GM12878 (cell line): ENCODE data around the gene COL16A1. TPM values are rescaled to one million over a fixed set of nuclear protein-coding genes. Genes with fewer than 3 reads are reported as not detected.

Experiments used
- ATAC-seq: fragments of 200-7000 bp; cut with Tn5 transposase; 3 replicates; pipeline ENCODE4 v1.9.1; 2020; ENCODE audit warnings: mild to moderate bottlenecking, moderate library complexity
- BruUV-seq: library from RNA; stranded (reverse); fragments of 400-500 nt; replicated peaks from 2 replicates; lab custom pipeline; 2021; lab: Mats Ljungman, UMichigan
- CTCF ChIA-PET: fragments of 300-600 bp; sonication (Branson Sonifier 250); formaldehyde crosslinking; extraction: SDS; loops from one replicate; lab custom pipeline; 2021; ENCODE audit warnings: inconsistent platforms; lab: Yijun Ruan, JAX
- POLR2A ChIA-PET: fragments of 350-600 bp; formaldehyde crosslinking; extraction: SDS; loops from one replicate; lab custom pipeline; 2021; ENCODE audit warnings: inconsistent platforms; lab: Charles Lee
- RAD21 ChIA-PET: fragments of 300-600 bp; sonication (Branson Sonifier 250); formaldehyde crosslinking; loops from one replicate; lab custom pipeline; 2023; ENCODE audit warnings: antibody characterized with exemption; ENCODE audit not compliant: unreplicated experiment; lab: Charles Lee
- SMC1A ChIA-PET: fragments of 300-600 bp; sonication (Branson Sonifier 250); formaldehyde crosslinking; loops from one replicate; lab custom pipeline; 2023; ENCODE audit not compliant: unreplicated experiment, uncharacterized antibody; lab: Charles Lee
- DNase-seq: peaks from one replicate; pipeline ENCODE4 v3.0.0-alpha.2; 2011; ENCODE audit warnings: low read depth, low spot score
- FAIRE-seq: peaks from 3 replicates; lab custom pipeline; 2011; peaks lifted over from hg19 to GRCh38; lab: Jason Lieb, UNC
- H2AFZ ChIP-seq: 2 replicates; pipeline ENCODE4 v1.6.0; 2011; ENCODE audit warnings: low read depth, low read length, control low read depth; ENCODE audit not compliant: control insufficient read depth
- H3K27ac ChIP-seq: 2 replicates; pipeline ENCODE4 v1.5.1; 2011; ENCODE audit warnings: control low read depth; ENCODE audit not compliant: control insufficient read depth, insufficient read depth
- H3K27me3 ChIP-seq, 2 experiments: replicated peaks in 1 of 2; 2 replicates each; pipeline versions ENCODE4 v1.6.0 to v1.6.1; 2011; ENCODE audit warnings: low read length in 1 of 2; ENCODE audit not compliant: control insufficient read depth in 2 of 2, insufficient read depth in 2 of 2
- H3K36me3 ChIP-seq, 2 experiments: 2 replicates each; pipeline ENCODE4 v1.5.1; 2011; ENCODE audit warnings: low read length in 1 of 2; ENCODE audit not compliant: control insufficient read depth in 2 of 2, insufficient read depth in 2 of 2
- H3K4me1 ChIP-seq: 2 replicates; pipeline ENCODE4 v1.6.1; 2011; ENCODE audit warnings: mild to moderate bottlenecking, low read length, moderate library complexity, mixed read lengths; ENCODE audit not compliant: control insufficient read depth, insufficient read depth
- H3K4me2 ChIP-seq: 2 replicates; pipeline ENCODE4 v1.6.0; 2011; ENCODE audit warnings: control low read depth; ENCODE audit not compliant: control insufficient read depth, insufficient read depth
- H3K4me3 ChIP-seq: fragments of 200-600 bp; sonication (generic); 2 replicates; pipeline ENCODE4 v1.5.1; 2016
- H3K79me2 ChIP-seq: 2 replicates; pipeline ENCODE4 v1.6.0; 2011; ENCODE audit warnings: low read length; ENCODE audit not compliant: control insufficient read depth, insufficient read depth
- H3K9ac ChIP-seq: 2 replicates; pipeline ENCODE4 v1.8.0; 2011; ENCODE audit warnings: low read length, control low read depth, mixed read lengths; ENCODE audit not compliant: control insufficient read depth, insufficient read depth
- H3K9me3 ChIP-seq: replicated peaks from 3 replicates; pipeline ENCODE4 v1.5.1; 2011; ENCODE audit warnings: mild to moderate bottlenecking, low read length; ENCODE audit not compliant: control insufficient read depth, insufficient read depth
- H4K20me1 ChIP-seq: 2 replicates; pipeline ENCODE4 v1.6.0; 2011; ENCODE audit not compliant: control insufficient read depth, insufficient read depth
- JUND ChIP-seq: IDR thresholded peaks from 2 replicates; pipeline ENCODE4 v1.6.1; 2012; ENCODE audit warnings: low read depth, mild to moderate bottlenecking, low read length, improper control_type of control experiment, moderate library complexity
- RB1 ChIP-seq: fragments of 450-650 bp; formaldehyde crosslinking; IDR thresholded peaks from 2 replicates; pipeline ENCODE4 v1.6.1; 2017; ENCODE audit warnings: mild to moderate bottlenecking, borderline replicate concordance
- RUNX3 ChIP-seq: IDR thresholded peaks from 2 replicates; pipeline ENCODE4 v1.6.1; 2012; ENCODE audit warnings: low read length, inconsistent platforms
- SMAD5 ChIP-seq: IDR thresholded peaks from 2 replicates; pipeline ENCODE4 v1.6.1; 2016; ENCODE audit warnings: antibody characterized with exemption, low read depth
- SRF ChIP-seq, 2 experiments: IDR thresholded peaks; 2 replicates each; pipeline ENCODE4 v1.6.1; 2011; ENCODE audit warnings: low read depth in 2 of 2, low read length in 2 of 2, mild to moderate bottlenecking in 1 of 2, moderate library complexity in 1 of 2
- WGBS: methylation state at CpG from one replicate; pipeline ENCODE4 v1.1.6; 2016; ENCODE audit warnings: low lambda C conversion rate; ENCODE audit not compliant: insufficient replicate concordance, insufficient coverage; ENCODE audit errors: missing lambda C conversion rate; 5-methylcytosine and 5-hydroxymethylcytosine counted together
- in situ Hi-C: fragments of 300-500 bp; cut with MboI; formaldehyde crosslinking; loops from 9 replicates; pipeline ENCODE4 v1.14.3; 2018; ENCODE audit warnings: mixed read lengths
- intact Hi-C: fragments of 100-400 bp; cut with micrococcal nuclease; formaldehyde crosslinking; loops from one replicate; pipeline ENCODE4 v1.14.2; 2022; ENCODE audit not compliant: unreplicated experiment
- polyA plus RNA-seq, 11 experiments: library from polyadenylated mRNA; depleted of rRNA in 4 of 11; unstranded in 6 of 11; stranded (reverse) in 5 of 11; fragments of >200 nt; fragmentation: Nextera tagmentation in 4 of 11; fragmentation: Illumina TruSeq in 1 of 11; extraction: Ambion mirVana in 4 of 11; extraction: Trizol in 1 of 11; gene quantifications; 1 replicate in 1 of 11; 2 replicates in 10 of 11; pipeline versions ENCODE4 v1.2.1 to v1.2.3, GENCODE V29; 2011 to 2016; ENCODE audit warnings: inconsistent platforms in 2 of 11, missing spikeins in 2 of 11, low read depth in 1 of 11
- total RNA-seq, 4 experiments: library from RNA; depleted of rRNA in 3 of 4; stranded (reverse); fragments of >200 nt in 3 of 4; fragmentation: Illumina TruSeq in 1 of 4; extraction: Trizol in 1 of 4; gene quantifications; 2 replicates each; pipeline versions ENCODE4 v1.2.1 to v1.2.3, GENCODE V29; 2013 to 2021
- TF ChIP-seq, protein P1 (sequence below): IDR thresholded peaks from 2 replicates; pipeline ENCODE4 v1.6.1; 2011; ENCODE audit warnings: low read depth, mild to moderate bottlenecking, low read length, moderate library complexity, borderline replicate concordance; ENCODE audit errors: extremely low read depth

Gene COL16A1
- total and polyA plus RNA-seq, 10 of the 15 experiments (the other 5 are each of a cell fraction or from before 2014, with no cell fraction given) = 0.02 to 3.7 (median 0.59) TPM

DNA sequence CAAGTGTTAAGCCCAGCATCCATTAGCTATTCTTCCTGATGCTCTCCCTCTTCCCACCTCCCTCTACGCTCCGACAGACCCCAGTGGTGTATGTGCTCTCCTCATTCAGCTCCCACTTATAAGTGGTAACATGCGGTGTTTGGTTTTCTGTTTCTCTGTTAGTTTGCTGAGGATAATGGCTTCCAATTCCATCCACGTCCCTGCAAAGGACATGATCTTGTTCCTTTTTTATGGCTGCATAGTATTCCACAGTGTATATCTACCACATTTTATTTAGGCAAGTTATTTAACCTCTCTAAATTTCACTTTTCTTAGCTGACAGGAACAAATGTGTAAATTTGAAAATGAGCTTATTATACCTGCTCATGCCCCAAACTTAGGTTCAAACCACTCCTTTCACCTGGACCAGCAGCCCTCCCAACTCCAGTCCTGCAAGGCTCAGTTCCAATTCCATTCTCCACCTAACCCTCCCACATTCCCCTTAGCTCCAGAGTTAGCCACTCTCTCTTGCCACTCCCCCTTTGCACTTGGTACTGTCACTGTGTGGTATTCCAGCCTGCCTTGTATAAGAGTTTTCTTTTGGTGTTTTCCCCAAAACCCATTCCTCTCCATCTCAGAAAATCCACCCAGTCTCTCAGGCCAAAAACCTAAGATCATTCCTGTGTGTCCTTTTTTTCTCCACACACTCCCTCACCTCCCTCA, 57.4 kb downstream of the COL16A1 start:
- TF ChIP-seq JUND (no peak), SMAD5 (no peak), RUNX3 (no peak), SRF (IDR thresholded peaks at IDR 0.05; ENCODE audit: low read depth in 2 of 2, low read length in 2 of 2) (no peak), RB1 (no peak)
- TF ChIP-seq, protein P1, sequence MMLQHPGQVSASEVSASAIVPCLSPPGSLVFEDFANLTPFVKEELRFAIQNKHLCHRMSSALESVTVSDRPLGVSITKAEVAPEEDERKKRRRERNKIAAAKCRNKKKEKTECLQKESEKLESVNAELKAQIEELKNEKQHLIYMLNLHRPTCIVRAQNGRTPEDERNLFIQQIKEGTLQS = no peak
- Histone ChIP-seq H3K4me1 (peaks cover 4% of the 10 kb centered on the region; the same call in 1 of the 2 replicates), H4K20me1 (no peaks in the 10 kb centered on the region), H3K9ac (no peak overlapping the region), H3K27me3 (no peaks in the 10 kb centered on the region; a peak in 1 of 4 replicates), H3K27ac (no peak overlapping the region), H3K36me3 (no peaks in the 10 kb centered on the region), H3K4me2 (no peak overlapping the region), H3K9me3 (no peaks in the 10 kb centered on the region), H3K4me3 (no peak overlapping the region), H2AFZ (no peak overlapping the region), H3K79me2 (peaks cover 27% of the 10 kb centered on the region)
- CTCF ChIA-PET = interaction anchor here (0.7 to 1.5 kb wide), 3 partner anchors 59 to 142 kb away, joined by 3 to 5 read pairs (median 3); no protein-coding TSS in a partner anchor
- POLR2A ChIA-PET = interaction anchor here (0.6 kb wide), 2 partner anchors 68 to 416 kb away, joined by 5 to 7 read pairs; no protein-coding TSS in a partner anchor
- 99% methylated on average over 4 of the region's 4 CpGs for WGBS
- RAD21 ChIA-PET = no interaction called here
- FAIRE-seq = no peak
- DNase-seq = no peak
- BruUV-seq = no TSS peak
- ATAC-seq = no peak
- in situ Hi-C loops = no loop called here
- SMC1A ChIA-PET = interaction anchor here (0.9 kb wide), 1 partner anchor 28 kb away, joined by 3 read pairs; no protein-coding TSS in a partner anchor
- intact Hi-C loops = no loop called here
